HEK293 (cell line): ENCODE measurements around the gene CCL7.

ENCODE experiments used
- CTCF ChIA-PET: fragments of 350-600 bp; formaldehyde crosslinking; extraction: SDS; loops from one replicate; lab custom pipeline; 2021; ENCODE audit warnings: antibody characterized with exemption; lab: Yijun Ruan, JAX
- POLR2A ChIA-PET: fragments of 300-600 bp; formaldehyde crosslinking; extraction: SDS; loops from one replicate; lab custom pipeline; 2020; ENCODE audit warnings: antibody characterized with exemption, inconsistent platforms; lab: Yijun Ruan, JAX
- H3K27ac ChIP-seq: fragments of 200-500 bp; sonication (Bioruptor generic); 2 replicates; pipeline ENCODE4 v1.5.1; 2014; ENCODE audit warnings: low read depth, low read length, control low read depth, inconsistent platforms; ENCODE audit errors: extremely low read depth
- H3K36me3 ChIP-seq, 2 experiments: fragments of 200-500 bp in 1 of 2; sonication (Bioruptor generic) in 1 of 2; 1 replicate in 1 of 2; 2 replicates in 1 of 2; pipeline ENCODE4 v1.5.1; 2014 to 2017; ENCODE audit warnings: inconsistent platforms in 2 of 2, low read length in 2 of 2; ENCODE audit not compliant: control insufficient read depth in 2 of 2, insufficient read depth in 1 of 2
- H3K4me1 ChIP-seq: fragments of 200-500 bp; sonication (Bioruptor generic); 2 replicates; pipeline ENCODE4 v1.5.1; 2014; ENCODE audit warnings: mild to moderate bottlenecking, low read length, inconsistent platforms; ENCODE audit not compliant: control insufficient read depth, insufficient read depth
- H3K4me3 ChIP-seq: 2 replicates; pipeline ENCODE4 v1.5.1; 2011; ENCODE audit warnings: low read depth, mild to moderate bottlenecking, control low read depth, low read length, moderate library complexity
- H3K9me3 ChIP-seq: fragments of 200-500 bp; sonication (Bioruptor generic); 2 replicates; pipeline ENCODE4 v1.5.1; 2014; ENCODE audit warnings: low read depth, low read length, inconsistent platforms; ENCODE audit not compliant: control insufficient read depth, insufficient read depth
- GFI1B ChIP-seq: fragments of 450-650 bp; formaldehyde crosslinking; IDR thresholded peaks from 2 replicates; pipeline ENCODE4 v1.5.1; 2016; ENCODE audit warnings: missing biosample characterization, missing genetic modification characterization
- IKZF3 ChIP-seq: fragments of 450-650 bp; IDR thresholded peaks from 2 replicates; pipeline ENCODE4 v1.5.0; 2018; ENCODE audit warnings: missing biosample characterization, mild to moderate bottlenecking, missing genetic modification characterization, moderate library complexity
- KLF7 ChIP-seq: fragments of 450-650 bp; formaldehyde crosslinking; IDR thresholded peaks from 2 replicates; pipeline ENCODE4 v1.5.1; 2016; ENCODE audit warnings: missing biosample characterization, missing genetic modification characterization, borderline replicate concordance
- PRDM2 ChIP-seq: fragments of 450-650 bp; formaldehyde crosslinking; IDR thresholded peaks from 2 replicates; pipeline ENCODE4 v1.5.1; 2016; ENCODE audit warnings: missing biosample characterization, missing genetic modification characterization, borderline replicate concordance
- SALL2 ChIP-seq: fragments of 450-650 bp; formaldehyde crosslinking; IDR thresholded peaks from 2 replicates; pipeline ENCODE4 v1.5.0; 2017; ENCODE audit warnings: missing biosample characterization, mild to moderate bottlenecking, missing genetic modification characterization, borderline replicate concordance
- ZBTB48 ChIP-seq: fragments of 450-650 bp; formaldehyde crosslinking; IDR thresholded peaks from 2 replicates; pipeline ENCODE4 v1.5.1; 2016; ENCODE audit warnings: missing biosample characterization, missing genetic modification characterization
- ZNF146 ChIP-seq: fragments of 450-650 bp; formaldehyde crosslinking; IDR thresholded peaks from 2 replicates; pipeline ENCODE4 v1.5.1; 2016; ENCODE audit warnings: missing biosample characterization, missing genetic modification characterization
- ZNF266 ChIP-seq: fragments of 450-650 bp; formaldehyde crosslinking; IDR thresholded peaks from 2 replicates; pipeline ENCODE4 v1.5.1; 2016; ENCODE audit warnings: missing biosample characterization, missing genetic modification characterization, low read depth
- ZNF274 ChIP-seq, 2 experiments: fragments of 200-500 bp in 1 of 2; fragments of 450-650 bp in 1 of 2; sonication (Bioruptor generic) in 1 of 2; formaldehyde crosslinking in 1 of 2; IDR thresholded peaks; 2 replicates each; pipeline versions ENCODE4 v1.5.1 to v1.6.1; 2014 to 2016; ENCODE audit warnings: borderline replicate concordance in 1 of 2, inconsistent platforms in 1 of 2, low read length in 1 of 2, missing biosample characterization in 1 of 2, missing genetic modification characterization in 1 of 2
- ZNF341 ChIP-seq: fragments of 450-650 bp; formaldehyde crosslinking; IDR thresholded peaks from 2 replicates; pipeline ENCODE4; 2016; ENCODE audit warnings: low read depth, missing biosample characterization, missing genetic modification characterization
- ZNF398 ChIP-seq: fragments of 450-650 bp; formaldehyde crosslinking; IDR thresholded peaks from 2 replicates; pipeline ENCODE4 v1.5.1; 2017; ENCODE audit warnings: missing biosample characterization, missing genetic modification characterization
- ZNF416 ChIP-seq: fragments of 450-650 bp; formaldehyde crosslinking; IDR thresholded peaks from 2 replicates; pipeline ENCODE4 v1.5.1; 2016; ENCODE audit warnings: missing biosample characterization, missing genetic modification characterization
- ZNF510 ChIP-seq: fragments of 450-650 bp; formaldehyde crosslinking; IDR thresholded peaks from 2 replicates; pipeline ENCODE4 v1.5.1; 2018; ENCODE audit warnings: mild to moderate bottlenecking, missing genetic modification characterization, missing biosample characterization; ENCODE audit not compliant: insufficient replicate concordance
- ZNF514 ChIP-seq: fragments of 450-650 bp; formaldehyde crosslinking; IDR thresholded peaks from 2 replicates; pipeline ENCODE4 v1.5.1; 2016; ENCODE audit warnings: missing biosample characterization, missing genetic modification characterization
- ZNF518A ChIP-seq: fragments of 450-650 bp; formaldehyde crosslinking; conservative IDR thresholded peaks from 2 replicates; pipeline ENCODE4 v1.5.1; 2016; ENCODE audit warnings: low read depth, missing biosample characterization, missing genetic modification characterization
- ZNF670 ChIP-seq: fragments of 450-650 bp; formaldehyde crosslinking; IDR thresholded peaks from 2 replicates; pipeline ENCODE4 v1.5.1; 2016; ENCODE audit warnings: missing biosample characterization, missing genetic modification characterization, low read depth

The CCL7 gene

GRCh38 chr17:34253139-34253525 lies 16.9 kb upstream of the CCL7 start:
- Histone ChIP-seq H3K27ac (no peak overlapping the region), H3K9me3 (no peaks in the 10 kb centered on the region), H3K4me3 (no peak overlapping the region), H3K36me3 (no peaks in the 10 kb centered on the region), H3K4me1 (peaks cover 12% of the 10 kb centered on the region)
- no peak for TF ChIP-seq ZNF510 (tag by site-specific recombination)
- TF ChIP-seq ZNF341 = no peak
- TF ChIP-seq GFI1B (tag by site-specific recombination) = no peak
- TF ChIP-seq ZNF518A (tag by site-specific recombination) = no peak
- TF ChIP-seq IKZF3 (tag by site-specific recombination) = no peak
- TF ChIP-seq ZNF274 (IDR thresholded peaks at IDR 0.05; ENCODE audit: low read length) = no peak
- no peak for TF ChIP-seq ZNF274 (tag by site-specific recombination; IDR thresholded peaks at IDR 0.05; ENCODE audit: borderline replicate concordance)
- TF ChIP-seq ZNF146 (tag by site-specific recombination) = no peak
- TF ChIP-seq PRDM2 (tag by site-specific recombination) = no peak
- no peak for TF ChIP-seq ZNF514 (tag by site-specific recombination)
- ChIA-PET CTCF (interaction anchor here (1.7 to 6.0 kb wide), 3 partner anchors 52 to 108 kb away, joined by 8 to 27 read pairs (median 11); partner anchors contain the start of gene CCL8), POLR2A (no interaction called here)

- H3K9me3 ChIP-seq = no peaks in the 10 kb centered on the region
- no peak overlapping the region for H3K27ac ChIP-seq
- no peak overlapping the region for H3K4me3 ChIP-seq
- no peaks in the 10 kb centered on the region for H3K36me3 ChIP-seq
- POLR2A ChIA-PET = no interaction called here
- peaks cover 12% of the 10 kb centered on the region for H3K4me1 ChIP-seq
- CTCF ChIA-PET = interaction anchor here (0.6 to 0.9 kb wide), 2 partner anchors 22 to 38 kb away, joined by 3 to 6 read pairs; no protein-coding TSS in a partner anchor
- TF ChIP-seq ZNF398 (no peak), ZNF266 (tag by site-specific recombination) (no peak), ZBTB48 (tag by site-specific recombination) (no peak), ZNF416 (tag by site-specific recombination) (no peak), KLF7 (tag by site-specific recombination) (no peak), ZNF670 (tag by site-specific recombination) (no peak), SALL2 (no peak)
Measured at GRCh38 chr17:34254146-34254545, 15.9 kb upstream of the CCL7 start.
